Cerebellar cortex (tissue), 1 donor: ENCODE results near the gene IP6K1.
A peak's percentile ranks its signal among the peaks of the same experiment; 100 is the strongest.

Experiments
- DNase-seq: peaks from one replicate; pipeline ENCODE4 v3.0.0-alpha.2; 2015; ENCODE audit warnings: low spot score

Gene IP6K1

DNA sequence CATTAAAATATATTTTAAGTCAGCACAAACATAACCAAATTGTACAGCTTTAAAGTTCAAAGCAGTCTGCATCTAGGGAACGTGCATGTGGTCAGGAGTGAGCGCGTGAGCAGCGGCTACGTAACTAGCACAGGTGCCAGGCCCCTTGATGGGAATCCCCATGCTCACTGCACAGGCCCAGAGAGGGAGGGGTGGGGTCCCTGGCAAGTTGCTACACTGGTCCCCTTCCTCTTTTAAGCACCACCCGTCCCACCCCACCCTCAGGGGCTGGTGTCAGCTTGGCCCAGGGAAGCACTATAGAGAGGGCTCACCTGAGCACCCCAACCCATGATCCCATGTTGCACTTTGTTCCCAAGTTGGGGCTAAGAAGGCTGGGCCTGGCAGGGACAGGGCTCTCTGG, 61.8 kb downstream of the IP6K1 start:
- no peak for DNase-seq

DNA sequence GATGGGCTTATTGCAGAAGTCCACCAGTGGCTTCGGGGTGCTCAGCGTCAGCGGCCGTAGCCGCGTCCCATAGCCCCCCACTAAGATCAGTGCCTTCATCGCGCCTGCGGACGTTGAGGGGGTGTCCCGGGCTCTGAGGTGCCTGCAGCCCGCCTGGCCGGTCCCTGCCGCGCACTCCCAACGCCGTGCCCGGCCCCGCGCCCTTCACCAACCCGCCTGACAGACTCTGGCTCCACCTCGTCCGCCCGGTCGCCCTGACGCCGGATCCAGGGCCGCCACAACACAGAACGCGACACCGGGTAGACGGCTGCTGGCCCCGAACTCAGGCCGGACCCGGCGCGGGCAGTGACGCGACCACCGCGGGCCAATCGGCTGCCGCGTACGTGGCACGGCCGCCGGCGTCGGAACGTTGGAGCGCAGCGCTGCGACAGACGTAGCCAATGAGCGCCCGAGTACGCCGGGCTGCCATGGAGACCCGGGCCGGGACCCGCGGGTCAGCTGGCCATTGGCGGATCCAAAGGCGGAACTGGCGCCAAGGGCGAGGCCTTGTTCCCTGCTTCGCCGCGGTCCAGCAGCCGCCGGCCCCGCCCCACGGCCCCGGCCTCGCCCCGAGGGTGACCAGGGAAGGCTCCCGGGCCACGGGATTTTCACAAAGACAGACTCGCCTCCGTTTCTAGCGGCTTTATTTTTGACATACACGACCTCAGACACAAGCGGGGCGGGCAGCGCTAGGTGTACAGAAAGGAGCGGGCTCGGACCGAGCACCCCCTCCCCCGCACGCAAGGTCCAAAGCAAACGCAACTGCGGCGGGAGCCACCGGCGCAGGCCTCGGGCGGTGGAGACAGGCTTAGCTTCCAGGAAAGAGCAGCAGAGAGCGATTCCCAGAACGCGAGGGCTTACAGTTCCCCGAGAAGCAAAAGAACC, 62.5 kb downstream of the IP6K1 start, which contains the start of gene GMPPB:
Gene GMPPB (minus strand): TSS at position 324 of the 924 bp plus-strand sequence. CDS start 225 bp downstream, at position 99.
- DNase-seq, result peak; percentile 95

DNA sequence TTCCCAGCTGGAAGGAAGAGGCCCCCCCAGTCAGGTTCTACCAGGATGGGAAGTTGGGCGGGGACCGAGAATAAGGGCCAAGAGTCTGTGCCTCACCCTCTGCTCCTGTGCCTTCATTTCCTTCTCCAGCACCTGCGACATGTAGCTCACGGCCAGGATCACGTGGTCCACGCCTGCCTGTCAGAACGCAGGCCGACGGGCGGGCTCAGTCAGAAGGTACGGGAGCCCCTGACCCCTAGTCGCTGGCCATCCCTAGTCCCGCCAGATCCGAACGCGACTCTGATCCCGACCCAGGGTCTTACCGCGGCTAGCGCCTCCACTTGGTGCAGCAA, 63.1 kb downstream of the IP6K1 start:
- peak; percentile 45 for DNase-seq

DNA sequence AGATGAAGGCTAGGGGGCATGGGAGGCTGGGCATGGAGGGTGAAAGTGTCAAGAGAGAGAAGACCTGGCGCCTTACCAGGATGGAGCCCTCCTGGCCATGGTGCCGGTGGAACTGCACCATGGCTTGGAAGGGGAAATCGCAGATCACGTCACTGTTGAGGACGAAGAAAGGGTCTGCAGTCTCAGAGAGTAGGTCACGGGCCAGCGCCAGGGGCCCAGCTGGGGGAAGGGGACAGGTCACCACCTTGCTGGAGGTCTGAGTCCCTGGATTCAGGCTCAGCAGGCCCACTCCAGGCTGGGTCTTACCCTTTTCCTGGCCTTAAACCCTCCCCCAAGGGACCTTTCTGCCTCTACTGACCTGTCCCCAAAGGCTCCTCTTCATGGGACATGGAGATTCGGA, 63.4 kb downstream of the IP6K1 start:
- no peak for DNase-seq

DNA sequence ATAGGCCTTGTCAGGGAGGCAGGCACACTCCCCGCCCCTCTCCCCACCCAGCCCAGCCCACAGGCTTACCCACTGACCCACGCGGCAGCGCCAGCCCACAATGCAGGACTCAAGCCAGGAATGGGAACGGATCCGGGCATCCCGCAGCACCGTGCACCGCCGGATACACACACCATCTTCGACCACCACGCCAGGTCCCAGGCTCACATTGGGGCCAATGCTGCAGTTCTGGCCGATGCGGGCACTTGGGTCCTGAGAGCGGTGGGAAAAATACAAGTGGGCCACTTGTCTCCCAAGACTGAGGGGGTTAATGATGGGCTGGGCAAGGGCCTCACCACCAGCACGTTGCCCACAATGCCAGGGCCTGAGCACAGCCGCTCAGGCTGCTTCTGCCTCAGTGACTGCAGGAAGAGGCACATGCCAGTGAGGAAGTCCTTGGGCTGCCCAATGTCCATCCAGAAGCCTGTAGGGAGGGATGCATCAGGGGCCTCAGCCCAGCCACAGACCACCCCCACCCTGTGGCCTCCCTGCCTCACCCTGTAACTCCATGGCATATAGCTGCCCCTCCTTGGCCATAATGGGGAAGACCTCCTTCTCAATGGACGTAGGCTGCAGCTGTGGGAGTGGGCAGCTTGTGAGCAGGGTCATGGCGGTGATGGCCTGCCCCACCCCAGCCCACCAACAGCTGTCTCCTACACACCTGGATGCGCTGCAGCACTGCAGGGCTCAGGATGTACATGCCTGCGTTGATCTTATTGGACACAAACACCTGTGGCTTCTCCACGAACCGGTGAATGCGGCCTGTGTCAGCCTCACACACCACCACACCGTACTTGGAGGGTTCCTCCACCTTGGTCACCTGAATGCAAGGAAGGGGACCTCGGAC, 64.2 kb downstream of the IP6K1 start:
- no peak for DNase-seq

DNA sequence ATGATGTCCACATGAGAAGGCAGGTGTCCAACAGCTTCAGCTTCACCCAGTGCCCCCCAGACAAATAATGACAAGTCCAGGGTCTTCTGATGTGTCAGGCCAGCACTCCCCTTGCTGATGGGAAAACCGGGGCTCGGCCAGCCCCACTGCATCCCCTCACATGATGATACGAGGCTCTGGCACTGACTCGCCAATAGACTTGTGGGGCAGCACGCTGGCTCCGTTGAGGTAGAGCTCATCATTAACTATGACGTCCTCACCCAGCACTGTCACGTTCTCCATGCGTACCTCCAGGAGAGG, 64.8 kb downstream of the IP6K1 start:
- no peak for DNase-seq

DNA sequence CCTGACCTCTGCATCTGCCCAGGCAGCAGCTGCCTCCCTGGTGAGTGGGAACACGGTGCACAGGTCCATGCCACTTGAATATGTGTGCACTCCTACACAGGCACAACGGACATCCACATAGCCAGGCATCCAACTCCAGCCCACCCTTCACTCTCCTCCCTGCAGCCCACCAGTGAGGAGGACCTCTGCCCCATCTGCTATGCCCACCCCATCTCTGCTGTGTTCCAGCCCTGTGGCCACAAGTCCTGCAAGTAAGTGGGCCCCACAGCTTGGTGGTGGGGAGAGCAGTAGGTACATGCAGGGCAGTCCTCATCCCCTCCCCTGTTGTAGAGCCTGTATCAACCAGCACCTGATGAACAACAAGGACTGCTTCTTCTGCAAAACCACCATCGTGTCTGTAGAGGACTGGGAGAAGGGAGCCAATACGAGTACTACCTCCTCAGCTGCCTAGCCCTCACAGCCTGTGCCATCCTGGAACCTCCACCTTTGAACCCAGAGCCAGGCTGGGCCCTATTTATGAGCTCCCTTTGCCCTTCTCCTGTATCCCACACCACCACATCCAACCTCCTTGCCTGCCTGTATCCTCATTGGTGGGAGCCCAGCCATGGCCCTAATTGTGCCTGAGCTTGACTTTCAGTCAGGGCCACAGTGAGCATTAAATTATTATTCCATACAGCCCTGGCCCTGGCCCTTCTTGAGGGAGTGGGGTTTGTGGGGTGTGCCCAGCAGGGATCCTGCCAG, 65.3 kb downstream of the IP6K1 start:
- DNase-seq, result no peak

DNA sequence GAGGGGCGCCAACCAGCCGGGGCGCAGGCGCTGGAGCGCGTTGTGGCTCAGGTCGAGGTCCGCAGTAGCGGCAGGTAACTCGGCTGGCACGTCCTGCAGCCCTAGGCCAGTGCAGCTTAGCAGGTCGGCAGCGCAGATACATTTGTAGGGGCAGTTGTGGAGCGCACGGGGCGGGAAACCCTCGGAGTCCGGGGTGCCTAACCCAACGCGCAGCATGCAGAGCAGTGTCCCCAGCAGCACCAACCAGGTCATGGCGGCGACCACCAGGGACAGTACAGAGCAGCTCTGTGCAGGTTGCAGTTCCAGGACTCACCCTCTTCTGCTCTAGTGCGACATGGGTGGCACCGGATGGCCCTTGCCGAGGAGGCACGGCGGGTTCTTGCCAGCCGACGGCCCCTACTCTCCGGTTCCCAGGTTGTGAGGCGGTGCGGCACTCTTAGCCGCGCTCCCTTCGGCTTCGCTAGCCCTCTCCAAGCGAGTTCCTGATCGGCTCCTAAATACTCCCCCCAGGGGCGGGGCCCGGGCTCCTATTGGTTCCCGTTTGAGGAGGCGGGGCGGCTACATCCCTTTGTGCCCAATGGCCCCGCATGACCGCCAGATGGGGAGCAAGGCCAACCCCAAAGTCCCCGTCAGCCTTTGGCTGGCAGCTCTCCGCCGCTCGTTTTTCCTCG, 67.0 kb downstream of the IP6K1 start, which contains the start of gene AMIGO3:
Gene AMIGO3 (minus strand): TSS at position 471 of the 671 bp plus-strand sequence. CDS start 219 bp downstream, at position 252.
- peak; percentile 98 for DNase-seq

DNA sequence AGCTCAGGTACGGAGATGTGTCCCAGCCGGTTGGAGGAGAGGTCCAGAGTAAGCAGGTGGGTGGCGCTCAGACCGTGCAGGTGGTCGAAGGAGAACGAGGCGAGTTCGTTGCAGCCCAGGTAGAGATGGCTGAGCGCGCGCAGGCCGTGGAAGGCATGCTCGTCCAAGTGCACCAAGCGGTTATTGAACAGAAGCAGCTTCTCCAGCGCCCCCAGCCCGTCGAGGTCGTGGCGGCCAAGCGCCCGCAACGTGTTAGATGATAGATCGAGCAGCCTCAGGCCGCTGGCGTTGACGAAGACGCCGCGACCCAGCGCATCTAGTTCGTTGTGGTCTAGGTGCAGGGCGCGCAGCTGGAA, 67.5 kb downstream of the IP6K1 start:
- DNase-seq, result no peak

DNA sequence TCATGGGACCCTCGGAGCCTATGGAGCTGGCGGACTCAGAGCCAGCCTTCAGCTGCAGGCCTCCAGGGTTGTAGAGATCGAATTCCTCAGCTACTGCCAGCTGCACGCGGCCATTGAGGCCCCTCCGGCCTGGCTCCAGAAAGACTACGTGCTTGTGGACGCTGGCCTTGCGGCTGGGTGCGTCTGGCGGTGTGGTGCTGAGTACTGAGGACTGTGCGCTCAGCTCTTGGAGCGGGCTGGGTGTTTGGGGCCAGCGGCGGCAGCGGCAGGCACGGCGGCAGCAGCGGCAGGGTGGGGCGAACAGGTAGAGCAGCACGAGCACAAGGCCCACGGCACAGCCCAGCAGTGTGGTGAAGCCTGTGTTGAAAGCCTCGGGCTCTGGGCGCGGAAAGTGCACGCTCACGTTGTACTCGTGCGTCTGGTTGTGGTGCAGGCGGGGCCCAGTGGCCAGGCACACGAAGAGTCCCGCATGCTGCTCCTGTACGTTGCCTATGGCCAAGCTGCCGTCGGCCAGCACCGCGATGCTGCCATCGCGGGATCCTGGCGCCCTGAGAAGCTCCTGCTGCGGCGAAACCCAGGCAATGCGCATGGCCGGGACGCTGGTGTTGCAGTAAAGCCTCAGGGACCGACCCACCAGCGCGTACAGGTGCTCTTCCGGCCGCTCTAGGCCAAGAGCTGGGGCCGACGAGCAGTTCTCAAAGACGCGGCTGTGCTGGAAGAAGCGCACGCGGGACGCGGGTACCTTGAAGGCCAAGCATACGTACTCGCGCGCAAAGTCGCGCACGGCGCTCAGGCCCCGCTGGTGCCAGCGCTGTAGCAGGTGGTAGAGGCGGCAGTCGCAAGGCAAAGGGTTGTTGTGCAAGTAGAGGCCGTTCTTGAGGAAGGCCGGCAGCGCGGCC, 68.1 kb downstream of the IP6K1 start:
- DNase-seq, result no peak

DNA sequence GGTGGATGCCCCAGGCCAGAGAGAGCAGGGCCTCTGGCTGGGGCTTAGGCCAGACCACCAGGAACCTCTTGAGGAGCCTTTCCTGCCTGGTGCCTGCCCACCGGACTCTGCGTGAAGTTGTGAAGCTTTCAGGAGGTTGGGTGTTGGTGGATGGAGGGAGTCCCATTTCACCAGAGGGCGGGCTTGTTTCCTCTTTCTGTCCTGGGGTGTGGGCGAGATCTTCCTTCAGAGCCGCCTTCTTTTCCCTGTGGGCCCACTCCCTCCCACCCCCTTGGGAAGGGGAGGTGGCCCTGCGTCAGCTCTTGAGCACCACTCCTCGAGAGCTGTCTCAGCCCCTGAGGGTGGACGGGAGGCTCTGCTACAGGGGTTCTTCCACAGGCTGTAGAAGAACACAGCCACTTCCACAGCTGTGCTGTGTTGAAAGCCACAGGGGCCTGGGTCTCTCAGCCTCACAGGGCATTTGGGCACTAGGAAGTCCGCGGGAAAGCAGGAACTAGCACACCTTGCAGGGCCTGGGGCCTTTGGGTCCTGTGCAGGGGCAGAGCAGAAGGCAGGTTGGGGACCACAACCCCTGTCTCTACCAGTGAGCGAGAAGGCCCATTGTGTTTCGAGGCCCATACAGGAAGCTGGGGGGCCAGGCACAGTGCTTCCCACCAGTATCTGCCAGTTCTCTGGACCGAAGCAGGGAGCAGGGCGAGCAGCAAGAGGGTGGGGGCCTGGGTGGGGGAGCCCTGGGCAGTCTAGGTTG, 69.0 kb downstream of the IP6K1 start:
- no peak for DNase-seq

DNA sequence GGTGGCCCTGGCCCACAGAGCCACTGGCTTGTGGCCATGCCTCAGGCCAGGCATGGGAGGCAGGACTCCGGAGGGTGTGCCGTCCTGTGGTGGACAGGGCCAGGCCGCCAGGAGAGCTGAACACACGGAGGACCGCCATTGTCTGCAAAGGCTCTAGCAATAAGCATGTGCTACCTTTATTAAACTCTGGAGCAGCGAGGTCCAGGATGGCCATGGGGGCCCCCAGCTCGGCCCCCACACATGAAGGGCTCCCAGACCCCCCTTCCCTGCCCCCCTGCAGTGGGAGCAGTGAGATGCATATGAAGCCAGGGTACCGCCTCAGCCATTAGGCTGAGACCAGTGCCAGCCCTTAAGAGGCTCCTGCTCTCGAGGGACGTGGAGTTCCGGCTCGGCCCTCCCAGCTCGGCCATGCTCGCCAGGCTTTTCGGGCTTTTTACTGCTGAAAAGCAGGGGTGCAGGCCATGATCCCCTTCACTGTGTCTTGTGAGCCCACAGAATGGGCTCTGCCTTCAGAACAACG, 69.6 kb downstream of the IP6K1 start:
- DNase-seq, result no peak

DNA sequence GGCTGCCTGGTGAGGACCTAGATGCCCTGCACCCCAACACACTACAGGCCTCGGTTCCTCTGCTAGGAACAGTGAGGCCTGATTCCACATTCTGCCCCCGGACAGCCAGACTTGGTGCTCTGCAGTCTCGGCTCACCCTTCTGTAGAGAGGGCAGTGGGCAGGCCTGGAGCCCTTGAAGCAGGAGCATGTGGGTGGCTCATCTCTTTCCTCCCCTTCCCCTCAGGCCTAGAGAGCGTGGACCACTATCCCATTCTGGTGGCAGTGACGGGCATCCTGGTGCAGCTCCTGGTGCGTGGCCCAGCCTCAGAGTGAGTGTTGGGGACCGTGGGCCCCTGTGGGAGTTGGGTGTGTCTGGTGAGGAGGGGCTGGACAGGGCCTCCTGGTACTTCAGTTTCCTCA, 70.2 kb downstream of the IP6K1 start:
- DNase-seq, result no peak

DNA sequence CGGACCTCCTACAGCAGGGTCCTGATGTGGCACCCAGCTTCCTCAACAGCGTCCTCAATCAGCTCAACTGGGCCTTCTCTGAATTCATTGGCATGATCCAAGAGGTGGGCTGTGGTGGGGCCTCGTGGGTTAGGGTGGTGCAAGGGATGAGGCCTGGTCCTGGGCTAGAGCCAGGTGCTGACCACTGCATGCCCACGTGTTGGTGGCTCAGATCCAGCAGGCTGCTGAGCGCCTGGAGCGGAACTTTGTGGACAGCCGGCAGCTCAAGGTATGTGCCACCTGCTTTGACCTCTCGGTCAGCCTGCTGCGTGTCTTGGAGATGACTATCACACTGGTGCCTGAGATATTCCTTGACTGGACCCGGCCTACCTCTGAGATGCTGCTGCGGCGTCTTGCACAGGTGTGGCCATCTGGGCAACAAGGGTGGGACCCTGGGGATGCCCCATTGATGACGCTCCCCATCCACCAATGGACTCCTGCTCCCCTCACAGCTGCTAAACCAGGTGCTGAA, 70.7 kb downstream of the IP6K1 start:
- DNase-seq, result no peak

DNA sequence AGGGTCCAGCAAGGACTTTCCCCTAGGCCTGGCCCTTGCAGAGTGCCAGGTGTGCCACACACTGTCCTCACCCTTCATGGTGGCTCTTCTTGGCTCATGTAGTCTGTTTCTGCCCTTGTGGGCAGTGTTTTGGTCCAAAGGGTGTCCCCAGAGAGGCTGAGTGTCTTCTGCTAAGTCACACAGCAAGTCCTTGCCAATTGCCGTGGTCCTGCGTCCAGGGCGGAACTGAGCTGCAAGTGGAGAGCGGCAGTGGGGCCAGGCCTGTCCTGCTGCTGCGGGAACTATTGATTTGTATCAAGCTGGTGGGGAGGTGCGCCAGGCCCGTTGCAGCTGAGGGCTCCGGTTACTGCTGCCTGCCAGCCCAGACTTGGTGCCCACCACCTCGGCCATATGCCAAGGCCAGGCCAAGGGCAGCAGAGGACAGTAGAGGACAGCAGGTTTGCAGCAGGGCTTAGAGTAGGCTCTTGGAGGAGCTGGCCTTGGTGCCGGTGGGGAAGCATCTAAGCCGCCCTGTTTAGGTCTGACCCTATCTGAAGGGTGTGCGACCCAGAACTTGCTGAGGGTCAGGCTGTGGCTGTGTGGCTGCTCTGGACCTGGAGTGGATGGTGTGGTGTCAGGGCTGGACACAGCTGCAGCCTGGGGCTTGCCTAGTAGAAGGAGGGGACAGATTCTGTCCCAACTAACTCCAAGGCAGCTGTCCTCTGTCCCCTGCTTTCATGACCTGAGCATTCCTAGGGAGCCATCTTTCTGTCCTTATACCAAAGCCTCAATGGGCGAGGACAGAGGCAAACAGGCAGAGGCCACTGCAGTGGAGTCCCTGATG, 71.4 kb downstream of the IP6K1 start:
- DNase-seq, result no peak

DNA sequence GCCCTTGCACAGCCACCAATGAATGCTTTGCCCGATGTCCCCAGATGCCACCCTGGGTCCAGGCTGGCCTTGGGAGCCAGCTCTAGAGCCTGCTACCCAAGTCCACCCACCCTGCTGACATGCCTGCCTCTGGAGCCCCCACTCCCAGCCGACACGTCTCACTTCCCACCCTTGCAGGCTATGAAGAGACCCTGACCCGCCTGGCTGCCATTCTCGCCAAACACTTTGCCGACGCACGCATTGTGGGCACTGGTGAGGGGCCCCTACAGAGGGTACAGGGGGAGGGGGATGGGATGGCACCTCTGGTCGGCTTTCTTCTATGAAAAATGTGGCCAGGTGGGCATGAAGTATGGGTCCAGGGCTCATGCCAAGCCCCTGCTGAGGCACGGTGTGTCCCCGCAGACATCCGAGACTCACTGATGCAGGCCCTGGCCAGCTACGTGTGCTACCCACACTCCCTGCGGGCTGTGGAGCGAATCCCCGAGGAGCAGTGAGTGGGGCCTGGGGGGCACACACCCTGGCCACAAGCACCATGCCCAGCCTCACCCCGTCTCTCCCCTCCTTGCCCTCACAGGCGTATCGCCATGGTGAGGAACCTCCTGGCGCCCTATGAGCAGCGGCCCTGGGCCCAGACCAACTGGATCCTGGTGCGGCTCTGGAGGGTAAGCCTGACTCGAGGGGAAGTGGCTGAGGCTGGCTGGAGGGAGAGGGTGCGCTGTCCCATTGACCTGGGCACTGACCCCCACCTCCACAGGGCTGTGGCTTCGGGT, 72.8 kb downstream of the IP6K1 start:
- DNase-seq, result no peak

DNA sequence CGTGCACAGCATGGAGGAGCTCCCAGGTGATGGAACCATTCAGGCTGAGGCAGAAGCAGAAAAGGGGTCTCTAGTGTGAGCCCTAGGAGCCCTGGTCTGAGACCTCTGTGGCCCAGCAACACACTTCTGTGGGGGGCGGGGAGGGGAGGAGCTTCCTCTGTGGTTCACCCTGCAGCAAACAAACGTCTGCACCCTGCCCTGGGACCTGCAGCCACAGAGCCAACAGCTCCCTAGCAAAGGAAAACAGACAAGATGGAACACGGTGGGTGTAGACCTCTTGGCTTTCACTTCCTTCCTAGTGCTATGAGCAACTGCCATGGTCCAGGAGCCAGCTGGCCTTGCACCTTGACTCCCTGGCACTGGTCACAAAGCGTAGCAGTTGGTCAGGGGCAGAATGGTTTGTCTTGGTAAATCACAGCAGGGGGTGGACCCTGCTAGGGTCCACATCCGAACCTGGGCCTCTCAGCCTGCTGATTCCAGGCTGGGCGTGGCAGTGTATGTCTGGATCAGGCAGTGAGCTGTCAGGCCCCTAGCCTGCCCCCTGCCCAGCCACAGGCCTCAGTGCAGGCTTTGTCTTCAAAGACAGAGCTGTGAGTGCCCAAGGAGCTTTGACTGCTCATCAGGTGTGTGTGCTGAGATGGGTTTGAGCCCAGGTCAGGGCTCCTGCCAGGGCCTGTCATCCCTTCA, 73.6 kb downstream of the IP6K1 start:
- DNase-seq, result no peak
